HG02763 (cell line): ENCODE data around the gene SS18L1.

Experiments used
- ATAC-seq: cut with Tn5 transposase; IDR thresholded peaks from one replicate; pipeline ENCODE4 v1.9.1; 2021; ENCODE audit warnings: mild to moderate bottlenecking, moderate library complexity; ENCODE audit not compliant: unreplicated experiment

The SS18L1 gene

GRCh38 chr20:62151835-62152364 lies 8.3 kb downstream of the SS18L1 start:
- no peak for ATAC-seq

GRCh38 chr20:62155428-62156253 lies 12.1 kb downstream of the SS18L1 start:
- ATAC-seq, result no peak

GRCh38 chr20:62156254-62156556 lies 12.6 kb downstream of the SS18L1 start:
- no peak for ATAC-seq

- no peak for ATAC-seq
Observed at GRCh38 chr20:62156592-62157386, 13.2 kb downstream of the SS18L1 start.

- no peak for ATAC-seq
Observed at GRCh38 chr20:62157387-62158087, 14.0 kb downstream of the SS18L1 start.

GRCh38 chr20:62158088-62158400 lies 14.5 kb downstream of the SS18L1 start:
- ATAC-seq, result no peak

GRCh38 chr20:62158541-62158940 lies 15.0 kb downstream of the SS18L1 start:
- ATAC-seq, result no peak

- no peak for ATAC-seq
Observed at GRCh38 chr20:62159052-62159451, 15.5 kb downstream of the SS18L1 start.

- ATAC-seq, result peak; percentile 56
Observed at GRCh38 chr20:62159839-62160238, 16.3 kb downstream of the SS18L1 start.

- ATAC-seq, result no peak
Observed at GRCh38 chr20:62160253-62160652, 16.7 kb downstream of the SS18L1 start.

GRCh38 chr20:62160876-62161275 lies 17.3 kb downstream of the SS18L1 start:
- ATAC-seq, result no peak

GRCh38 chr20:62161347-62161746 lies 17.8 kb downstream of the SS18L1 start:
- ATAC-seq, result no peak

- no peak for ATAC-seq
Observed at GRCh38 chr20:62162765-62163484, 19.4 kb downstream of the SS18L1 start.

GRCh38 chr20:62163485-62163865 lies 19.9 kb downstream of the SS18L1 start:
- ATAC-seq, result no peak

- ATAC-seq, result no peak
Observed at GRCh38 chr20:62163986-62164762, 20.6 kb downstream of the SS18L1 start.

- no peak for ATAC-seq
Observed at GRCh38 chr20:62164879-62165761, 21.6 kb downstream of the SS18L1 start.

- no peak for ATAC-seq
Observed at GRCh38 chr20:62165762-62166399, 22.3 kb downstream of the SS18L1 start.

GRCh38 chr20:62167474-62167873 lies 23.9 kb downstream of the SS18L1 start:
- no peak for ATAC-seq

- ATAC-seq, result no peak
Observed at GRCh38 chr20:62168061-62168460, 24.5 kb downstream of the SS18L1 start.
